ENCODE measurements around the gene ESRRB. TPM values are rescaled to one million over a fixed set of nuclear protein-coding genes. Genes with fewer than 3 reads are reported as not detected.

ESRRB gene
- total RNA-seq, 1 donor from 2014 or later = not detected

DNA sequence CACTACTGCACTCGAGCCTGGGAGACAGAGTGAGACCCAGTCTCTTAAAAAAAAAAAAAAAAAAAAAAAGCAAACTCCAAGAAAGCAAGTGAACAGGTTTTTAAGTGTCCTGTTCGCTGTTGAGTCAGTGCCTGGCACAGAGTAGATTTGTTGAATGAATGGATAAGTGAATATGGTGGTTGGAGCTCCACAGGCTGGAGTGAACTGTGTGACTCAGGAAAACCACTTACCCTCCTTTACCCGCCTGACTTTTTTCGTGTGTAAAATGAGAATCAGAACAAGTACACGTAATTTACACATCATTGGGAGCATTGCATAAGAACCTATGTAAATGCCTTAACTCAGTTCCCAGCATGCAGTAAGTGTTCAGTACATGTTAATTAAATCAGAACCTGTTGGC is 24.0 kb upstream of the ESRRB start:
- DNase-seq (ENCODE audit: low read depth) = no peak

DNA sequence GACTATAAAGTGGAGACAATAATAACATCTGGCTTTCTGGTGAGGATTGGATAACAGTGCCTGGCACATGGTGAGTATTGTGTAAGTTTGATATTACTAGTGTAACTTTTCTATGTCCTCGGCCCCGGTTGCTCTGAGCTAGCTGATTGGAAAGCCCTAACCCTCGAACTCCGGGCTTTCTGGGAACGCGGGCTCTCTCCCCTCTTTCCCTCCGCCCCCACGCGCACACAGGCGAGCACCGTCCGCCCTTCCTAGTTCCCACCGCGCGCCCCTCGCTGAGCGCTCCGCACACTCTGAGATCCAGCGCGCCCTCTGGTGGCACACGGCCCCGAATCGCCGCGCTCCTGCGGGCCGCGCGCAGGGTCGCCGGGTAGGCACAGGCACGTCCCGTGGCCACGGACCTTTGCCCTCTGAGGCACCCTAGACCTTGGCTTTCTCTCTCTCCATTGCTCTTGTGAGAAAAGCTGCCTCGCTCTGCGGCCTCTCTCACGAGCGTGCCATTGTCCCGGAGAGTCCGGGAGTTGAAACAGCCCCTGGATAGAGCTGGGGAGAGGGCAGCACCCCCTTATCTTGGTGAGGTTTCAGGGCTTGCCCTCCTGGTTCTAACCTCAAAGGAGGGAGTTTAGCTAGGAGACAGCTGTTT is 23.2 kb upstream of the ESRRB start:
- peak; percentile 42 for DNase-seq (ENCODE audit: low read depth)

DNA sequence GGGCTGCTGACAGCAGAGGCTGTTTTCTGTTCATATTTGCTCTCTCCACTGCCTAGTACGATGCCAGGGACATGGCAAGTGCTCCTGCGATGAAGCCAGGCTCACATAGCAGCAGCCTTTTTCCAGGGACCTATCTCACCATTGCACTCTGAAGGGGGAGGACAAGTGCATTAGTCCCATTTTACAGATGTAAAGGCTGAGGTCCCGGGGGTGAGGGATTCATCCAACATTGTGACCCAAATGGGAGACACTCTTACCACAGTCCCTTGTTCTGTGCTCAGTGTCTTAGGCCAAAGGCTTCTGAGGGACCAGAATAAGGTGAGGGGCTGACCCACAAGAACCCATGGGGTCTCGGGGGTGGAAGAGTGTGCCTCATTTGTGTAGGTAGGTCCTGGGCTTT is 21.6 kb upstream of the ESRRB start:
- no peak for DNase-seq (ENCODE audit: low read depth)

DNA sequence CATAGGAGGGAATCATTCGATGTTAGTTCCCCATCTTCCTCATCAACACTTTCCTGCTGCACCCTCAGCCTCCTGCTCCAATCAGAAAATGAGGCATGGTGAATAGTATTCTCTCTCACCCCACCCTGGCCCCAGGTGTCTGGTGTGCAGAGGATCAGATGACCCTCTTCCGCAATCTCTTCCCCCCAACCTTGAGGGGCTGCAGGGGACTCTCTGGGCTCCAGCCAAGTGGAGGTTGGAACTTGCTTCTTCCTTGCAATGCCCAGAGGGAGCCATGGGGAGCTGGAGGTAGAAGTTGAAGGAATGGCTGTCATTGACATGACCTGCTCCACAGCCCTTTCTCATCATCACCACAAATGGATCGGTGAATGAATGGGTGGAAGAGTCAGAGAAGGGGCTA is 20.2 kb upstream of the ESRRB start:
- DNase-seq (ENCODE audit: low read depth) = no peak

DNA sequence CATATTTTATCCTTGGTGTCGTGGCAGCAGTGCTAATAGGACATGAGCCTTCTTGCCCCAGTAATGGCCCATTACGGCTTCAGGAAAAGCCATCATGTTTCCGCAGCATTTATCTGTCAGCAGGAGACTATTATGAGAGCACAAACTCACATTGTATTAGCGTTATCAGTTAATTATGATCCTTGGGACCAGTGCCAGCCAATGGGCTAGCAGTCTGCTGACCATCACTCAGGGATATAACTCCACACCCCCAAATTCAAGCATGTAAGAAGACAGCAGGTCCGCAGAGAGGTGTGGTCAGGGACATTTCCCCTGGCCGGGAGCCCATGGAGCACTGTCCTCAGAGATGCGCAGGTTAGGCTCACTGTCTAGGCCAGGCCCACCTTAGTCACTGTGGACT is 4.9 kb upstream of the ESRRB start:
- no peak for DNase-seq (ENCODE audit: low read depth)

DNA sequence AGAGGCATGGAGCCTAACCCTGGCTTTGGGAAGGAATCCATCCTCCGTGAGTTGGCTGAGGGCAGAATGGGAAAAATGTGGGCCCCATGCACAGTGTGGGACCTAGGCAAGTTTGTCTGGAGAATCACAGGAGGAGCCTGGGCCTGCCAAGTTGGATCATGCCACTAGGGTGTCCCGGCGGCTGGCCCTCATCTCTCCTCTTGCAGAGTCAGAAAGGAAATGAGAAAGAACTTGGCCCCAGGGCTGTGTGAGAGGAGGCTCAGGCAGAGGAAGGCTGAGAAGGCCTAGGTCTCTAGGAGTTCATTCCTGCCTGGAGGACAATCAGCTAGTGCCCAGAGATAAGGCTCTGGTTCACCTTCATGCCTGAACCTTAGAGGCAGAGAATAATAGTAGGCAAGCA is 2.5 kb upstream of the ESRRB start:
- no peak for DNase-seq (ENCODE audit: low read depth)

DNA sequence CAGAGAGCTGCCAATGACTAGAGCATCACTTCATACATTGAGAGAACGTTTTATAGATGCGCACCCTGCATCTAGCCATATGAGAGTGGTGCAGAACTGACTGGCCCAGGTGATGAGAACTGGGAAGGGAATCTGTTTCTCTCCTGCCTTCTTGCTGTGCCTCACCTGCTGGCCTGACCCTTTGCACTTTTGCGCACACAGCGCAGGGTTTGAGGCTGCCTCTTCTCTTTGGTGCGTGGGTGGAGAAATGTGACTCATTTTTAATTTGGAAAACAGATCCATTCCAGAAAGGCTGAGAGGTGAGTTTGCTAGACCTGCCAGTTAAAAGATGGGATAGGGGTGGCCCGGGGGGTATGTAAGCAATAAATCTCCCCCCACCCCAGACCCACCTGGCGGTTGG is 453 bp upstream of the ESRRB start:
- DNase-seq (ENCODE audit: low read depth) = no peak

DNA sequence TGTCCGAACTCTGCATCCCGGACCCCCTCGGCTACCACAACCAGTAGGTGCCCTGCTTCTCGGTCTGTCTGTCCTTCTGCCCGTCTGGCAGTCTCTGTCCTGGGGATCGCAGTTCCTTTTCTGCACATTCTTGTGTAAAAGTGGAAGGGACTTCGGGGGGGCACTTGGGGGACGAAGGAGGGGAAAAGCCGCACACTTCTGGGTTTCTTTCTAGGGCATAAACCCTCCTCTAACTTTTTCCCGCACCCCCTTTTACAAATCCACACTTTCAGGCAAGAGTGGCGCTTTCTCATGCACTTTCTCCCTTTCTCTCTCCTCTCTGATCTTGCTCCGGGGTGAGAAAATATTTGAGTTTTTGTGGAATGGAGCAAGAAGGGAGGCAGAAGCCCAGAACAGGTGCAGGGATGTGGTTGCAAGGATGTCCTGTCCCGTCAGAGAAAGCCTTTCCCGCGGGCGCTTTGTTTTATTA is 506 bp downstream of the ESRRB start:
- no peak for DNase-seq (ENCODE audit: low read depth)

DNA sequence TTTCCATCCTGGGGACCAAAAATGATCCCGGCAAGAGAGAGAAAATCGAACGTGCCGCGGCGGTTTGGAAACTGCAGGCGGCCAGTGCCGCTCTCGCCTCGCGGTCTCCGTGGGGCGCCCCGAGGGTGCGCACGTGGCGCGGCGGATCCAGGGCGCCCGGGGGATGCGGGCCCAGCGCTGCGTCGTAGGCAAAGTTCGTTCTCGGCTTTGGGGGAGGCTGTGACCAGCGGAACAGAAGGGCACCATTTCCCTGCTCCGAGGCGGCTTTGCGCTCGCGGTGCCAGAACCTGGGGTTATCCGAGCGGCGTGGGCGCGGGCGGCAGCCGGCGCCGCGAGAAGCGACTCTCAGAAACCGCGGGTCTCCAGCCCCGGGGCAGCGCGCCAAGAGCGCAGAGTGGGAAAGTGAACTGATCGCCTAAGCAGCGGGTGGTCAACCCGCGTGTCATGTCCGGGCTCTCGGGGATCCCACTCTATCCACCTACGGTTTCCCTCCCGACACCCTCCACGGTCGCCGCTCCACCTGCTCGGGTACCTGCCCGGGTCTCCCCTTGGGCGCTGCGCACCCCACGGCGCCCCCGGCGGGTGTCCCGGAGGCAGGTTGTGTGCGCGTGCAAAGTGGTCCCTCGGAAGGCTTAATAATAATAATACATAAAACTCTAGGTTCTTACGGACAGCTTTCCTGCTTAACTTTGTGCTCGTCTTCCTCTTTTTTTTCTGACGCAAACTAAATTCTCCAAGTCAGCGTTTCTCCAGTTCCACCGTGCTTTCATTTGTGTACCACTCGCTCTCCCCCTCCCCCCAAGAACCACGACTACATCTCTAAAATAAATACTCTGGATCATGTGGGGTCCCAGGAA is 1.2 kb downstream of the ESRRB start:
- no peak for DNase-seq (ENCODE audit: low read depth)

DNA sequence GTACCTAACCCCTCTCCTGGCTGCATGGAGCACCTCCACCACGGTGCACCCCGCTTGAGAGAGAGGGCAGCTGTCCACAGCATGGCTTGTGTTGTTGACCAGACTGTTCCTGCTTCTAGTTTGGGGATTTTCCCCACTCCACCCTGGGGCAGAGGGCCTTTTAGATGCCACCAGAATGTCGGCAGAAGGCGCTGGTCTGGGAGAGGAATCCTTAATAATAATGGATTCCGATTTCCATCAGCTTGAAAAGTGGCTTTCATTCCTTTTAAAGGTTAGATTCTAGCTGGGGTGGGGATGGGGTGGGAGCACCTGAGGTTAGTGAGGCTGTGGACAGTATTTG is 1.8 kb downstream of the ESRRB start:
- no peak for DNase-seq (ENCODE audit: low read depth)

DNA sequence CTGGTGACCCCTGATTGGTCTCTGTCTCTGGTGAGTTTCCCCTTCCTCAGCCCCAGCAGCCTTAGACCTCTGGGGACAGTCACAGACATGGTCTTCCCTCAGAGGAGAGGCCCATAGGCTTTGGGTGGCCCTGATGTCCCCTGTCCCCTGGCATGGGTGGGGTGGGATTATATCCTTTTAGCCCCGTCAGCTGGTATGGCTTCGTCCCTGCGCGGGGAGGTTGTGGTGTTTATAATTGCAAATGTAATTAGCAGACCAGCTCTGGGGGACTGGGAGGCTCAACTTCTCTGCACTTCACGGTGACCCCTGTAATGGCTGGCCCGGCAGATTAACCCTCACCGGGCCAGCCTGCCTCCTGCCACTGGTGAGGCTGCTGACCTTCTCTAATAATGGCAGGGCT is 5.1 kb downstream of the ESRRB start:
- DNase-seq (ENCODE audit: low read depth) = no peak

DNA sequence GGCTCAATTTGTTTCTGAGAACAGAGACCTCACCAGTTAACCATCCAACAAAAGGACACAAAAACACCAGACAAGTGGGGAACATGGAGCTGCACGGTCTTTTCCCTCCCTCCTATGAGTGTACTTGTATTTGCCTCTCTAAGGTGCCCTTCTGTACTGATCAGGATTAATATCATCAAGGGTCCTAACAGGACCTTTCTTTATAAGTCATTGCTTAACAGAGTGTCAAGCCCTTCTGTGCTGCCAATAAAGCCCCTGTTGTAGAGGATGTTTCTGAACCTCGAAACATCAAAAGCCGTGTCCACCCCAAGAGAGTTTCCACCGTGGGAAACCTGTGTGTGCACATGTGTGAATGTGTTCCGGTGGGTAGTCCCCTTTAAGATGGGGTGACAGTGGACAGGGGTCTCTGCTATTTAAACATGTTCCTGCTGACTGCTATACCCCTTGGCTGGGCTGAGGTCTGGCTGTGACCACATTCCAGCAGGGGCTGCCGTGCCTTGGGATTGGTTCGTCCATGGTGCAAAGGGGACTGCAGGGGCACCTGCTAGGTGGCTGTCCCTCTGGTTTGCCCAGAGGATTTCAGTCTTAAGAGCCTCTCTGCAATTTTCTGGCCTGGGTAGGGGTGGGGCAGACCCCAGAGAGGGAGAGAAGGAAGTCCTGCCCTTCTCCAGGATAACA is 6.0 kb downstream of the ESRRB start:
- no peak for DNase-seq (ENCODE audit: low read depth)

DNA sequence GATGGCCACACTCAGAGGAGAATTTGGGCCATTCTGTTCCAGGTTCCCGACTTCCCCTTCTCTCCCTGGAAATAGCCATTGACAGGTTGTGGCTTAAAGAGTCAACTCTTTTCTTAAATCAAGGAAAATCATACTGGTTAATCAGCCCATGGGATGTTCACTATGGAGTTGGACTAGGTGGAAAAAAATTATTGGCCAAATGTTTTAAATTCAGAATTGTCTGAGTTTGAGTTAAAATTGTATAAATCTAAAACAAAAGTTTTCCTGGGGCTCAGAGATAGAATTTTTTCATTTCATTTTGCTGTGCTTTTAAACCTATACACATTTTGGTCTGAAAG is 6.5 kb downstream of the ESRRB start:
- DNase-seq (ENCODE audit: low read depth) = no peak

DNA sequence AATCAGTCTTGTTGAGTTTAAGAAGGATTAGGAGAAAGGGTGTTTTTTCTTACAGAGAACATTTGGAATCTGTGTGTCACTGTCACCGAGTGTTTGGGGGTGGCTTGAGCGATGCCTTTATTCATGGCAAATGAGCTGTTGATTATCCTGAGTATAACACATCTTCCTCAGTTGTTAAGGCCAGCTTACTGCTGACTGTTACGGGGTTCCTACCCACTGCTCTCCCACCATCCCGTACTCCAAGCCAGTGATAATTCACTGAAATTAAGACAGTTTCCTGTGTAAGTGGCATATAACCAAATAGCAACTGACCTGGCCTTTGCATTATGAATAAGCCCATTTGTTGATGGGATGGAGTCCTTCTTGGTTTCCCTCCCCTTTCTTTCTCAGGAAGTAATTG is 9.5 kb downstream of the ESRRB start:
- no peak for DNase-seq (ENCODE audit: low read depth)

DNA sequence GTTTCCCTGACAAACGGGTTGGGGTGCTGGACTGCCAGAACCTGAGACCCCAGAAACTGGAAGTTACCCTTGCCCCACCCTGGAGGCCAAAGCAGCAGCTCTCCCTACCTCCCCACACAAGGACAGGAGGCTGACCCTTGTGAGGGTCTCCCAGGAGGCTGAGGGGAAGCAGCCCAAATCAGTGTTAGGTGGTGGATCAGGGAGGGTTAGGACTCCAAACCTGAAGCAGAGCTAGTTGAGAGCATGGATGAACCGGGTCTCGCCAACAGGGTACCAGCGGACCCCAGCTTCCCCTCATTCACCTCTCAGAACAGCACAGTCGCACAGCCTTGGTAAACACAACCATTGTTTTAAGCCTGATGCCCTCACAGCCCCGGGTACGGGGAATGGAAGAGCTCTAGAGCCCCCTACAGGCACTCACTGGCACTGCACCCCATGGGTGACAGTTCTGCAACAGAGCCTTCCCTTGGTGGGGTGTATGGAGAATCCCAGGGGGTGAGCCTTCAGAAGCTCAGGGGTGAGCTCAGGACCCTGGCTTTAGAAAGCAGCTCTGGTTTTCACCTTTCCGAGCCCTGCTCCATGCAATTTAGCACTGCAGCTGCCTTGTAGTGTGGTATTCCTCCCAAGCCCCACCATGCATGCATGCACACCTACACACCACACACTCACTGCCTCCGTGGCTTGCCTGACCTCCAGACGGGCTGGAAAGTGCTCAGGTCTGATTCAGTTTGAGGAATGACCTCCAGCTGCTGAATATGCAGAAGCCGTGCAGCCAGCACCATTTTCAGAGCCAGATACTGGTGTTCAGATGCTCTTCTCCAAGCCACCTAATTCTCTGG is 11.2 kb downstream of the ESRRB start:
- DNase-seq (ENCODE audit: low read depth) = peak; percentile 75

DNA sequence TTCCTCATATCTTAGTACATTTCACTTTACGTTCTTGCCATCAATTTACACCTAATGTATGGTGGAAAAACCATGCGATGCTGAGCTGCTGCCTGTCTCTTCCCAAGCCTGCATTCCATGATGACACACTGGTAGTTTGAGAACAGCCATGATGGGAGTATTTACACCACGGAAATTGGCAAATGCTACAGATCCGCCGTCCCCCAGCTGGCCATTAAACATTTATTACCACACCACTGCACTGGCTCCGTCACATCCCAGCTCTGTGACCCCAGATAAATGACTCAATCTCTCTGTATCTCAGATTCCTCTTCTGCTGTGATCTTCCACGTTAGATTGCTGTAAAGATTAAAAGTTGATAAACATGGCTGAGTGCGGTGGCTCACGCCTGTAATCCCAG is 13.9 kb downstream of the ESRRB start:
- no peak for DNase-seq (ENCODE audit: low read depth)

DNA sequence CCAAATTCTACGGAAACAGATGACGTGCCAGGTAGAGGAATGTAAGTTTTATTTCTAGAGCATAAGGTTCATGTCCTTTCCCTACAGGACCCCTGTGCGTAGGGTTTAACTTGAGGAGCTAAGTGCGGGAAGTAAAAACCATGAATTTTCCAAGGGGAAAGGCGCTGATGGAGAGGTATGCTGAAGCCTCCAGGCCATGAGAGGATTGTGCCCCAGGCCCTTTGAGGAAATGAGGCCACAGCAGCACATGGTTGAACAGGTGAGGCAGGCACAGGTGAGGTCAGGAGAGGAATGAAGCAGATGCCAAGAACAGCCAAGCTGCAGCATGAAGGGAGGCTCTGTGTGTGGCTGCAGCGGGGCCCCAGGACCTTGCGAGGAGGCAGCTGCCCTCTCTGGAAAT is 14.7 kb downstream of the ESRRB start:
- DNase-seq (ENCODE audit: low read depth) = no peak

DNA sequence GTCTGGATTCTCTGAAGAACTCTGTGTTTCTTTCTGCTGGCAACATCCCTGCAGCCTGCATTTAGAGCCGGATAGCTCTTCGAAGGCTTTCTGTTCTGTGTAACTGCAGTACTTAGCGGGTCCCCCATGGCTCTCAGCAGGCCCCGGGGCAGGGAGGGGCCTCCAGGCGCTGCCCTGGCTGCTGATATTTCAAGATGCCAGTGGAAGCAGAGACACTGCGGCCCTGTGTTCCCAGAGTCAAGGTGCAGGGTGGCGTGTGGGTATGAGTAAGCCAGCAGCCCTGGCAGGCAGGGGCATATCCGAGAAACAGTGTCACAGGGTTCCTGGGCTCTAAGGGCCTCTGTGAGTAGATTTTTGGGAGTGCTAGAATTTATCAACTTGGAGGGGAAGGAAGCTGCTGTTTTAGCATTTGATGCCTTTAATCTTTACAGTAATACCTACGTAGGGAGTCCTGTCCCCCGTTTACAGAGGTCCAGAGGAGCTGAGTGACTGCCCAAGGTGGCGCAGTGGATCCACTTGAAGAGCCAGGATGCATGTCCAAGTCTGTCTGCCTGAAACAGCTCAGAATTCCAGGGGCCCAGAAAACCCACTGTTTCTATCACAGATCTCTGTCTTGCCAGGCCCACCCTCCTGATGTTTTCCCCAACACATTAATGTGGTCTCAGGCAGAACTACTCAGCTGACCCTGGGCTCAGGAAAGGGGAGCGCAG is 16.2 kb downstream of the ESRRB start:
- DNase-seq (ENCODE audit: low read depth) = no peak

DNA sequence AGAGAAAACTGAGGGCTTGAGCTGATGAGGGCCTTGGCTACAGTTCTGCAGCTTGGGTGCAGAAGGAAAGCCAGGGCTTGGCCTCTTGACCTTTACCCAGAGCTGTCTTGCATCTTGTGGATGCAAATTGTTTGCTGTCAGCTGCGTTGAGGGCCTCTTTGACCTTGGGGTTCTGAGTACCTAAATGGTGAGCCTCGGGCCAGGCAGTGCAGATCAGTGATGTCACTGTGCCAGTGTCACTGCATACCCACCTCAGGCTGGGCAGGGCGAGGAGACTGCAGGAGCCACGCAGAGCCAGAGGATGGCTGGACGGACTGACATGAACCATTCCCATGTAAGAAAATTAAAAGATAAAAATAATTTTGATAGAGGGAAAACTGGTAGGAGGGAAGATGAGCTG is 18.6 kb downstream of the ESRRB start:
- no peak for DNase-seq (ENCODE audit: low read depth)

DNA sequence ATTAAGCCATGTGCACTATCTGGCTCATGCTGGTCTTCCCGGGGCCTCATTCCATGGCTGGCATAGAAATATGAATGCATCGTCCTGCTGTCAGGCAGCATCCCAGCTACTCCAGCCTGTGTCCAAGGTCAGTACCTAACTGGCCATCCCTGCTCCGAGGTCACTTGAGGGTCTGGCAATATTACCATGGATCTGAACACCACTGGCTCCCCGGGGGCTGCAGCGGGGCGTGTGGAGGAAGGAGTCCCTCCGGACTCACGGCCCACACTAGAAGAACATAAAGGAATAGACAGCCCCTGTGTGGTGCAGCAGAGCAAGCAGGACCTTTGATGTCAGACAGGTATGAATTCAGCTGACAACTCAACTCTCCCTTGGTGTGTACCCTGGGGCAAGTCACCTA is 19.2 kb downstream of the ESRRB start:
- no peak for DNase-seq (ENCODE audit: low read depth)

DNA sequence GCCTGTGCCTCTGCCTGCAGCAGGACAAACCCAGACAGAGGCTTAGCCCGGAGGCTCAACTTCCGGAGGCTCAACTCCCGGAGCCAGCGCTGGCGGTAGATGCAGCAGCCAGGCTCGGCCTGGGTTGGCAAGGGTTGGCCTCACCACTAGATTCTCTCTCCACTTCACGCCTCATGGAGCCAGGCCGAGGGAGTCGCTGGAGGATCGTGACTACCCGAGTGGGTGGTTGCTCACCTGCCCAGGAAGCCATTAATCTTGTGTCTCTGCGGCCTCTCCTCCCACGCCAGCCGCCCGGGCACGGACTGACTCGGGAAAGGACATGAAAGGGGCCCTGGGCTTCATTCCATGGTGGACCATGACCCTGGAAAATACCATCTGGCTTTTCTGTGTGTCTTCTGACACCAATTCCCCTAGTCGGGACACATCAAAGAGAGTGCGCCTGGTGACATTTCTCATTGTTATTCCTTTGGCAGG is 20.8 kb downstream of the ESRRB start:
- no peak for DNase-seq (ENCODE audit: low read depth)
